DOHH2 (cell line): Measurements from ENCODE around the gene ZBED5.

ENCODE experiments used
- H3F3A ChIP-seq: fragments of 200-600 bp; sonication (generic), shearing (Covaris generic); 2 replicates; pipeline ENCODE4 v1.6.0; 2016; ENCODE audit warnings: antibody characterized with exemption, mild to moderate bottlenecking; ENCODE audit not compliant: control insufficient read depth, insufficient read depth
- H3K27ac ChIP-seq: fragments of 200-600 bp; sonication (generic); 2 replicates; pipeline ENCODE4 v1.5.1; 2014; ENCODE audit warnings: low read depth, mild to moderate bottlenecking, low read length, moderate library complexity
- H3K27me3 ChIP-seq: fragments of 200-600 bp; sonication (generic); 2 replicates; pipeline ENCODE4 v1.6.1; 2014; ENCODE audit warnings: mild to moderate bottlenecking, low read length, mixed read lengths; ENCODE audit not compliant: control insufficient read depth
- H3K36me3 ChIP-seq: fragments of 200-600 bp; sonication (generic); 2 replicates; pipeline ENCODE4 v1.6.1; 2014; ENCODE audit warnings: mild to moderate bottlenecking, low read length, moderate library complexity, mixed read lengths; ENCODE audit not compliant: control insufficient read depth
- H3K4me1 ChIP-seq: fragments of 200-600 bp; sonication (generic); 2 replicates; pipeline ENCODE4 v1.6.1; 2014; ENCODE audit warnings: mild to moderate bottlenecking, low read length, mixed read lengths; ENCODE audit not compliant: control insufficient read depth
- H3K4me2 ChIP-seq: fragments of 200-600 bp; sonication (generic); 2 replicates; pipeline ENCODE4 v1.6.0; 2014; ENCODE audit warnings: mild to moderate bottlenecking, low read length, moderate library complexity
- H3K4me3 ChIP-seq: fragments of 200-600 bp; sonication (generic); 2 replicates; pipeline ENCODE4 v1.5.1; 2014; ENCODE audit warnings: mild to moderate bottlenecking, low read length, mixed read lengths
- H3K79me2 ChIP-seq: fragments of 200-600 bp; sonication (generic); 2 replicates; pipeline ENCODE4 v1.6.1; 2014; ENCODE audit warnings: mild to moderate bottlenecking, low read length, mixed read lengths; ENCODE audit not compliant: control insufficient read depth
- H3K9me2 ChIP-seq: fragments of 200-600 bp; sonication (generic); replicated peaks from 2 replicates; pipeline ENCODE4 v1.6.1; 2014; ENCODE audit warnings: mild to moderate bottlenecking, low read length, mixed read lengths; ENCODE audit not compliant: control insufficient read depth
- H3K9me3 ChIP-seq: fragments of 200-600 bp; sonication (generic); 2 replicates; pipeline ENCODE4 v1.6.1; 2014; ENCODE audit warnings: antibody characterized with exemption, low read length, mixed read lengths; ENCODE audit not compliant: control insufficient read depth, insufficient read depth
- H4K20me1 ChIP-seq: fragments of 200-600 bp; sonication (generic); 2 replicates; pipeline ENCODE4 v1.6.0; 2014; ENCODE audit warnings: low read depth, mild to moderate bottlenecking, antibody characterized with exemption, low read length, moderate library complexity; ENCODE audit not compliant: control insufficient read depth, insufficient read depth
- EZH2phosphoT487 ChIP-seq: fragments of 200-600 bp; sonication (generic); IDR thresholded peaks from 2 replicates; pipeline ENCODE4 v1.6.1; 2017; ENCODE audit warnings: borderline replicate concordance, mild to moderate bottlenecking, antibody characterized with exemption, low read length, moderate library complexity, mixed read lengths
- TF ChIP-seq, protein P1 (sequence below): fragments of 200-600 bp; sonication (generic); IDR thresholded peaks from one replicate; pipeline ENCODE4 v1.5.1; 2014; ENCODE audit warnings: antibody characterized with exemption, mild to moderate bottlenecking, low read depth, low read length; ENCODE audit not compliant: poor library complexity, severe bottlenecking

The ZBED5 gene

DNA sequence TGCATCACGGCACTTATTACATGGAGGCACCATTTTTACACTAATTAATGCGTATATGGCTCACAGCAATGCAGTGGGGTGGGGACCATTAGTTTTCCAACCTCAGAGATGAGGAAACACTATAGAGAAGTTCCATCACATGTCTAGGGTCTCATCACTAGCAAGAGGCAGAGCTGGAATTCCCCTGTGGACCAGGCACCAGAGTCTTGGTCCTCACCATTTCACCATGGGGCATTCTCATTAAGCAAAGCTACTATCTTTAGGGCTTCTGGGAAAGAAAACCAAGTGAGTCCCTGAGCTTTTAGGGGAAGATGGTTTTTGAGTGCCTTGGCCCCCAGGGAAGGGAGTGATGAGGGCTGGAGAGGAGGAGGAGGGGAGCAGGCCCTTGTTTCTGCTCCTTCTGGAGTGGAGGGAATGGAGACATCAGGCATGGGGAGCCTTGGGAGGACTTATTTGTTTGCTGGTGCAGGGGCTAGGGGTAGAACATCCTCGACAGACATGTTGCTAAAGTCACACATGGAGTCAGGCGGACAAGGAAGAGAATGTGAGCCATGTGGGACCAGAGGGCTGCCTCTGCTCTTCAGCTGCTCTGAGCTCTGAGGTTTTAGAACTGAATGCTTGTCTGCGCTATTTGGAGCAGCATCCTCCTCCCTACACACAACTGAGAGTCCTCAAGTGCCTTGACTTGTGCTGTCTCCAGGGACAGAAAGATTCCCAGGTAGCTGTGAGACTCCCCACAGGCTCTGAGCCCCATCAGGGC, 40.3 kb upstream of the ZBED5 start:
- no peak overlapping the region for H3K27ac ChIP-seq
- no peaks in the 10 kb centered on the region for H4K20me1 ChIP-seq
- H3K4me3 ChIP-seq: no peak overlapping the region
- no peaks in the 10 kb centered on the region for H3K79me2 ChIP-seq
- TF ChIP-seq, protein P1, sequence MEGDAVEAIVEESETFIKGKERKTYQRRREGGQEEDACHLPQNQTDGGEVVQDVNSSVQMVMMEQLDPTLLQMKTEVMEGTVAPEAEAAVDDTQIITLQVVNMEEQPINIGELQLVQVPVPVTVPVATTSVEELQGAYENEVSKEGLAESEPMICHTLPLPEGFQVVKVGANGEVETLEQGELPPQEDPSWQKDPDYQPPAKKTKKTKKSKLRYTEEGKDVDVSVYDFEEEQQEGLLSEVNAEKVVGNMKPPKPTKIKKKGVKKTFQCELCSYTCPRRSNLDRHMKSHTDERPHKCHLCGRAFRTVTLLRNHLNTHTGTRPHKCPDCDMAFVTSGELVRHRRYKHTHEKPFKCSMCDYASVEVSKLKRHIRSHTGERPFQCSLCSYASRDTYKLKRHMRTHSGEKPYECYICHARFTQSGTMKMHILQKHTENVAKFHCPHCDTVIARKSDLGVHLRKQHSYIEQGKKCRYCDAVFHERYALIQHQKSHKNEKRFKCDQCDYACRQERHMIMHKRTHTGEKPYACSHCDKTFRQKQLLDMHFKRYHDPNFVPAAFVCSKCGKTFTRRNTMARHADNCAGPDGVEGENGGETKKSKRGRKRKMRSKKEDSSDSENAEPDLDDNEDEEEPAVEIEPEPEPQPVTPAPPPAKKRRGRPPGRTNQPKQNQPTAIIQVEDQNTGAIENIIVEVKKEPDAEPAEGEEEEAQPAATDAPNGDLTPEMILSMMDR: no peak
- no peak for TF ChIP-seq EZH2phosphoT487
- no peaks in the 10 kb centered on the region for H3F3A ChIP-seq
- no peaks in the 10 kb centered on the region for H3K36me3 ChIP-seq
- no peaks in the 10 kb centered on the region for H3K4me1 ChIP-seq
- H3K9me2 ChIP-seq: no peaks in the 10 kb centered on the region
- no peak overlapping the region for H3K4me2 ChIP-seq
- no peaks in the 10 kb centered on the region for H3K27me3 ChIP-seq
- H3K9me3 ChIP-seq: no peaks in the 10 kb centered on the region

DNA sequence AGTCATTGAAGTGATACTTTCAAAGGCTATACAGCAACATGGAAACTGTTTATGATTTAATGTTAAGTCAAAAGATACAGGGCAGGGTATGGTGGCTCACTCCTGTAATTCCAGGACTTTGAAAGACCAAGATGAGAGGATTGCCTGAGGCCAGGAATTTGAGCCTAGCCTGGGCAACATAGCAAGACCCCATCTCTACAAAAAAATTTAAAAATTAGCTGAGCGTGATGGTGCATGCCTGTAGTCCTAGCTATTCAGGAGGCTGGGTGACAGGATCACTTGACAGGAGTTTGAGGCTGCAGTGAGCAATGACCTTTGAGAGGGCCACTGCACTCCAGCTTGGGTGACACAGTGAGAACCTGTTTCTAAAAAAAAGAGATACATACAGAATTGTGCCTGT, 39.3 kb upstream of the ZBED5 start:
- no peaks in the 10 kb centered on the region for H3K79me2 ChIP-seq
- no peaks in the 10 kb centered on the region for H3K9me2 ChIP-seq
- no peaks in the 10 kb centered on the region for H4K20me1 ChIP-seq
- no peaks in the 10 kb centered on the region for H3K27me3 ChIP-seq
- no peak overlapping the region for H3K4me2 ChIP-seq
- no peaks in the 10 kb centered on the region for H3F3A ChIP-seq
- H3K4me1 ChIP-seq: peaks cover 3% of the 10 kb centered on the region; the same call in 1 of the 2 replicates
- no peaks in the 10 kb centered on the region for H3K36me3 ChIP-seq
- H3K4me3 ChIP-seq: no peak overlapping the region
- no peaks in the 10 kb centered on the region for H3K9me3 ChIP-seq
- no peak overlapping the region for H3K27ac ChIP-seq
- TF ChIP-seq, protein P1: no peak
- no peak for TF ChIP-seq EZH2phosphoT487

DNA sequence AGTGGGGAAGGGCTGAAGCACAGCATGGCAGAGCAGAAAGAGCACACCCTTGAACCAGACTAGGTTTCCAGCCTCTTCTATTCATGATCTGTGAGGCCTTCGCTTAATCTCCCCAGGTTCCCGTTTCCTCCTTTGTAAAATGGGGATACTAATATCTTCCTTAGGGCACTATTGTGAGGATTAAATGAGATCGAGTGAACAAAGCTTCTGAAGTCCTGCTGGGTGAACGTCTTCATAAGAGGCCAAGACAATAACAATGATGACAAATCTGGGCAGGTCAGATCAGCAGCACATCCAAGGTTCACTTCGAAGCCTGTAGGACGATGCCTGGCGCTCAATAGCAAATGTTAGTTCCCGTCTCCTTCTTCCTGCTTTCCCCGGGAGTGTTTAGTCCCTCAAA, 38.6 kb upstream of the ZBED5 start:
- no peaks in the 10 kb centered on the region for H4K20me1 ChIP-seq
- no peak for TF ChIP-seq EZH2phosphoT487
- TF ChIP-seq, protein P1: no peak
- H3K9me2 ChIP-seq: no peaks in the 10 kb centered on the region
- H3F3A ChIP-seq: no peaks in the 10 kb centered on the region
- no peak overlapping the region for H3K4me3 ChIP-seq
- no peak overlapping the region for H3K27ac ChIP-seq
- no peaks in the 10 kb centered on the region for H3K9me3 ChIP-seq
- H3K4me1 ChIP-seq: peaks cover 3% of the 10 kb centered on the region; the same call in 1 of the 2 replicates
- H3K79me2 ChIP-seq: no peaks in the 10 kb centered on the region
- H3K27me3 ChIP-seq: no peaks in the 10 kb centered on the region
- H3K36me3 ChIP-seq: no peaks in the 10 kb centered on the region
- no peak overlapping the region for H3K4me2 ChIP-seq
